GM18868 (cell line): ENCODE data around the gene TAOK1.

Experiments
- ATAC-seq: cut with Tn5 transposase; IDR thresholded peaks from one replicate; pipeline ENCODE4 v1.9.1; 2021; ENCODE audit warnings: mild to moderate bottlenecking, moderate library complexity; ENCODE audit not compliant: unreplicated experiment

TAOK1 gene

DNA sequence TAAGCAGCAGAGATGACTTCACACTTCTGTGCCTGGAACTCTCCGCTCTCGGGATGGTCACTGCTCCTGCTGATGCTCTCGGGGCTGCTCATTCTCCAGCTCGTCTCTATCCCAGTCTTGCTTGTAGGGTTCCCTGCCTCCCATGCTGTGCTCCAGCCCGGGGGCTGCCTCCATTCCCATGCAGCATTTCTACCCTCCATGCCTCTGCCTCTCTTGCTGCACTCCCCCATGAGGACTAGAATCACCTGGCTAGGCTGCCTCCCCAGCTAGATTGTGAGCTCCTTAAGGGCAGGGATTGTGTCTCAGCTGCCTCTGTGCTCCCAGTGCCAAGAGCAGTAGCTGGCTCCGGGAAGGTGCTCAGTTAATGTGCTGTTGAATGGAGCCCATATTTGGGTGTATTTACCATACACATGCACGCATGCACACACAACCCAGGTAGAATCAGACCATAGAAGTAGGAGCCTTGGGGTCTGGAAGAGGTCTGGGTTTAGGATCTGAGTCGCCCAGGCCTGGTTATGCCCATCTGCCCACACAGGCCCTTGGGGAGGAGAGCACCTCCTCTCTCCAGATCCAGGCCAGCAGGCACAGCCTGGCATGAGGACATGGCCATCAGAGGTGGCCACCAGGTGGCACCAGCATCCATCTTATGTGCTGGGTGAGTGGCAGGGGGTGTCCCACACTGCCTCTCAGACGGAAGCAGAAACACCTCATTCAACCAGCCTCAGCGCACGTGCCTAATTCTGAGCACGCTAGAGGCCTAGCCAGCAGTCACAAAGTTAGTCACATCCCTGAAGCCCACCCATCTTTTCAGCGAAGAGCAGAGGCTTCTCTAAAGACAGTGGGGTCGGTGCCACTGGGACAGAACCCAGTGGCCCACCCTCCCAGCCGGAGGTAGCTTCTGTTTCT lies 190.0 kb downstream of the TAOK1 start:
- ATAC-seq: peak; percentile 82

DNA sequence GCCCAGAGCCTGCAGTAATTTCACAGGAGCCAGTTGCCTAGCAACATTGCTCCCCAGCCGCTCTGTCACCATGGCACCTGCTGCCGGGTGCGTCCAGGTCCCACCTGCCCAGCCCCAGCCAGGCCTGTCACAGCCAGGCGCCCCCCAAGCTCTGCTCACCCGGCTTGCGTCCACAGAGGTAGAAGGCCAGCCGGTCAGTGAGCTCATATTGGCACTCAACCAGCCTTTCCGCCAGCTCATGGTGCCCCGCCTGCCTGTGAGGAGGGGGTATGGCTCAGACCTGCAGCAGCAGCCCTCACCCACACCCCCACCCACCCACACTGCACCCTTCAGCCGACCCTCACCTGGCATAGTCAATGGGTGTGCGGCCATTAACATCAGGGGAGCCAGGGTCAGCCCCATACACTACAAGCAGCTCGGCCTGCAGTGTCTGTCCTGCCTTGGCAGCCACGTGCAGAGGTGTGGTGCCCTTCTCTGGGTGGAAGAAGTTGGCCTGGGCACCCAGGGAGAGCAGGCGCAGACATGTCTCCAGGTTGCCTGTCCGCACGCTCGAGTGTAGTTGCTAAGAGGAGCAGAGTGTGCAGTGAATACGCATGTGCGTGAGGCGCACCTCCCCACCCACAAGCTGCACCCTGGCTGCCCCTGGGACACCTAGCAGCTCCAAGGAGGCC lies 191.6 kb downstream of the TAOK1 start:
- ATAC-seq: no peak

GRCh38 chr17:29582254-29582765 lies 192.1 kb downstream of the TAOK1 start:
- no peak for ATAC-seq

DNA sequence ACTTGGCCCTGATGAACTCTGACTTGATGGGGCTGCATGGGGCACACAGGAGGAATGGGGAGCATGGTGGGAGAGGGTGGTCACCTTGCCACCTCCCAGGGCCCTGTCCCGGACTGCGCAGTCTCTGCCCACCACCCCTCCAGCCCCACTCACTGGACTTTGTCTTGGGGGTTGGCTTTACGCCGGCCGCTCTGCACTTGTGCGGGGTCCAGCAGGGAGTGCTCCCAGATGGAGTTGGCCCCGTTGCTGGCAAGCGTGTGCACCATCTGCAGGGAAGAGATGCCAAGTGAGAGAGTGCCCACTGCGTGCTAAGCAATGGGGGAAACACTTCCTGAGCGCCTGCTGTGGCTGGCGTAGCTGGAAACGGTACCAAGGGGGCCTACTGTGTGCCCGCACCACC lies 192.6 kb downstream of the TAOK1 start:
- no peak for ATAC-seq

DNA sequence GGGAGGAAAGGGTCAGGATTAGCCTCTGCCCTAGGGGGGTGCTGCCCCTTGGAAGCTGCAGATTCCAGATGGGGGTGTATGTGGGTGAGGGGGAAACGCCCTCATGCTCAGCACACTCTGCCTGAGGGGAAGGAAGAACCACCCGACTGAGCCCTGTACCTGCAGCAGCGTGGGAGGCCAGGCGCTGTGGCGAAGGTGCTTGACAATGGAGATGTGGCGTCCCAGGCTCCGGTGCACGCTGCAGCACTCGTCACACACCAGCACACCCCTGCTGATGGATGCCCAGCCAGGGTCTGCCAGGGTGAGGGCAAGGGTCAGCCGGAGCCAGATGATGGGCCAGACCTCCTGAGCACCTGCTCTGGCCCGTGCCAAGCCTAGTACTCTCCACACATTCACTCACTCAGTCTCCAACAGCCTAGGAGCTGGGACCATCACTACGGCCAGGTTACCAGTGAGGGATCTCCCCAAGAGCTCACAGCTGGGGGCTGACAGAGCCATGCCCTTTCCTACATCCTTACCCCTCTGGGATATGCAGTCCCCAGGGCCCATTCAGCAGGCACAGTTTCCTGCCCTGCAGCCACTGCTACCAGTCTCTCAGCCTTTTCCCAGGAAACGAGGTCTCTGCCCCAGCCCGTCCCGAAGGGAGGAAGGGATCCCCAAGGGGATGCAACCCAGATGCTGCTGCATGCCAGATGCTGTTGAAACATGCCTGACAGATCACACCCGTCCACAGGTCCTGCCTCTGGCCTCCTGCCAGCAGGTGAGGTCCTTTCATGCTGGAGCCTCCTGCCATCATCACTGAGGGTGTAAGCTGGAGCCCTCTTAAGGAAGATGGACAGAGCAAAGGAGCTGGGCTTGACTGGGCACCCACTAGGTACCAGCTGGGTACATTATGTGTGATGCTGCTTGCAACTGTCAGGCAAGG lies 193.4 kb downstream of the TAOK1 start:
- ATAC-seq: no peak

DNA sequence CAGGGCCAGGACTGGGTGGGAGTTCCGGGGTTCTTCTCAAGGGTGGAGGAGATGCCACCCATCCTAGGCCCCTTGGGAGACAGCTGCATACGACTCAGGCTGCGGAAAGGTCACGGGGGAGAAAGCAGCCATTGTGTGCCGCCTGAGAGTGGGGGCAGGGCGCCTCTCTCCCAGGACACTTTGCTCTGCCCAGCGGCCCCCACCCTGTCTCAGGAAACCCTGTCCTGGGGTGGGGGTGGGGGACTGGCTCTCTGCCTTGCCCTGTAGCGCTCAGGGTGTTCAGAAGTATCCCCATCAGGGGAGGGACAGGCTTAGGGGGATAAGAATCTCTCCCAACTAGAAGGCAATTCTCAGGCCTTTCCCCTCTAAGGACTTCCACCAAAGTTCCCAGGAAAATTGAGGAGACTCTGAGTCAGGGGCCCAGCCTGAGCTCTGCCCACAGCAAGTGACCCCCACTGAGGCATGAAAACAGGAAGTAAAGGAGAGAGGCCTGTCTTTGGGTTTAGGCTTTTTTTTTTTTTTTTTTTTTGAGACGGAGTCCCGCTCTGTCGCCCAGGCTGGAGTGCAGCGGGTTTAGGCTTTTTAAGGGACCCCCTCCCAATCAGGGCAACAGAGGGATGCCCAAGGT lies 194.4 kb downstream of the TAOK1 start:
- ATAC-seq: no peak

GRCh38 chr17:29585080-29585751 lies 195.1 kb downstream of the TAOK1 start:
- ATAC-seq: no peak

- ATAC-seq: no peak
These were observed 196.7 kb downstream of the TAOK1 start for GRCh38 chr17:29586676-29587469.

DNA sequence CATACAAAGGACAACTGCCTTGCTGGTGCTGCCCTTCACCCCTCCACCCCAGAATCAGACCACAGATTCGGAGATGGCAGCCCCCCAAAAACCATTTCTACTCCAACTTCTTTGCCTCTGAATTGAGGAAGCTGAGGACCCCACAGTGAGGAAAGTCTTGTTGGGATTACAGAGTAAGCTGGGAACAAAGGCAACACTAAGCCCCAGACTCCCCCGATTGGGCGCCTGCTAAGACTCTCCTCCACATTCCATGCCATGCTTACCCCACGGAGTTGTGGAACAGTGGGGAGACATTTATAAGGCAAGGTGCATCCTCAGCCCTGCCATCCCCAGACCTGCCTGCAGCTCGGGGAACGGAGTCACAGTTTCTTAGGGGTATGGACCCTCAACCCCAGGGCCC lies 197.4 kb downstream of the TAOK1 start:
- ATAC-seq: no peak

DNA sequence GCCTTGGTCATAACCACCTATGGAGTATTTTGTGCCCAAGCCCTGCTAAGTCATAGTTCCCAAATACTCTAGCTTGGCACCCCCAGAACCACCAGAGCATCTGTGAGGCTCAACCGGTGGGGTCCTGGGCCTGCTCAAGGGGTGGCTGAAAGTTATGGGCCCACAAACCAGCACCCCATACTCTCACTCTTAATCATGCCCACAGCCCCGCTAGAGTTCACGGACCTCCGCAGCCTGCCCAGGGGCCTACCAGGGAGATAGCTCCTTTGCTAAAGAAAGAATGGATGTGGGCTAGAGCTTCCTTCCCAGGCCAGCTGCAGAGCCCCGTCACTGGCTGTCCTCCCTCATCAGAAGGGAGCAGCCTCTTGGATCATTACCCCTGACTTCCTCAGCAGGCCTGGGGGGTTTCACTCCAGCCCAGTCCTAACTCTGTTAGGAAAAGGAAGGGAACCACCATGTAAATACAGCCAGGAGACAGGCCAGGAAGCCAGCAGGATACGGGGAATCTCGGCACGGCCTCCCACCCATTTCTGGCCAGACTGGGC lies 197.9 kb downstream of the TAOK1 start:
- no peak for ATAC-seq

- peak; percentile 14 for ATAC-seq
These were observed 198.6 kb downstream of the TAOK1 start for GRCh38 chr17:29588562-29589411.

DNA sequence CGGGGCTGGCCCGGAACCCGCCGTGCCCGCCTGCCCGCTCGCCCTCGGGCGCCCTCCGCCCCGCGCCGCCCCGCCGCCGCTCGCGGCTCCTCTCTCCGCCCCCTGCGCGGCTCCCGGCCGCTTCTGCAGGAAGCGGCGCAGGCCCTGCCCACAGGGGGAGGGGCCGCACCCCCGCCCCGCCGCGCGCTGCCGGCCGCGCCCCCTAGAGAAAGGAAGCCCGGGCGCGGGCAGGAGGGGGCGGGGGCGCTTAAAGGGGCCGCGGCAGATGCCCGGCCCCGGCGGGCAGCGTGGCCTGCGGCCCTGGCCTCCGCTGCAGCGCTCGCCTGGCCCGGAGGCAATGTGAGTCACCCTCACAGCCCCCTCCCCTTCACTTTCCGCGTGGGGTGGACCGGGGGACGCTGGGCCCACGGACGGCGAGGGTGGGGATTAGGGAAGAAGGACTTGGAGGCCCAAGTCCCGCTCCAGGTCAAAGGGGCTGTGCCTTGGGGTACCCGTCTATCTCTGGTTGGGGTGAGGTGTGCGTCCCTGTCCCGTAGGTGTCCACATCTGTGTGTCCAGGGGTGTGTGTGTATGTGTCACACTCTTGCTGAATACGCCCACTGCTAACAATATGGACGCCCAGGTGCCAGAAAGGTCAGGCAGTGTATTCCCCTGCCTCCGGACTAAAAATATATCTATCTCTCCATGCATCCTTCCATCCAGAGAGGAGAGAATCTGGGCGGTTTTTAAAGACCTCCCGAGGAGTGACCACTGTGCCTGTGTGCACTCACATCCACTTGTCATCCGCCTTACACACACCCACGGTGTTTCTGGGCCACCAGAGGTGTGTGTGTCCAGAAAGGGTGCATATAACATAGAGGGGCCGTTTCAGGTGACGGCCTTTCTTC lies 199.6 kb downstream of the TAOK1 start, which contains the start of gene GIT1:
Gene GIT1 (minus strand): TSS at position 125 of the 887 bp plus-strand sequence. CDS start 270 bp downstream, outside the sequence.
- ATAC-seq: peak; percentile 62

GRCh38 chr17:29590411-29591145 lies 200.4 kb downstream of the TAOK1 start:
- ATAC-seq: no peak

- no peak for ATAC-seq
These were observed 201.1 kb downstream of the TAOK1 start for GRCh38 chr17:29591146-29591736.

DNA sequence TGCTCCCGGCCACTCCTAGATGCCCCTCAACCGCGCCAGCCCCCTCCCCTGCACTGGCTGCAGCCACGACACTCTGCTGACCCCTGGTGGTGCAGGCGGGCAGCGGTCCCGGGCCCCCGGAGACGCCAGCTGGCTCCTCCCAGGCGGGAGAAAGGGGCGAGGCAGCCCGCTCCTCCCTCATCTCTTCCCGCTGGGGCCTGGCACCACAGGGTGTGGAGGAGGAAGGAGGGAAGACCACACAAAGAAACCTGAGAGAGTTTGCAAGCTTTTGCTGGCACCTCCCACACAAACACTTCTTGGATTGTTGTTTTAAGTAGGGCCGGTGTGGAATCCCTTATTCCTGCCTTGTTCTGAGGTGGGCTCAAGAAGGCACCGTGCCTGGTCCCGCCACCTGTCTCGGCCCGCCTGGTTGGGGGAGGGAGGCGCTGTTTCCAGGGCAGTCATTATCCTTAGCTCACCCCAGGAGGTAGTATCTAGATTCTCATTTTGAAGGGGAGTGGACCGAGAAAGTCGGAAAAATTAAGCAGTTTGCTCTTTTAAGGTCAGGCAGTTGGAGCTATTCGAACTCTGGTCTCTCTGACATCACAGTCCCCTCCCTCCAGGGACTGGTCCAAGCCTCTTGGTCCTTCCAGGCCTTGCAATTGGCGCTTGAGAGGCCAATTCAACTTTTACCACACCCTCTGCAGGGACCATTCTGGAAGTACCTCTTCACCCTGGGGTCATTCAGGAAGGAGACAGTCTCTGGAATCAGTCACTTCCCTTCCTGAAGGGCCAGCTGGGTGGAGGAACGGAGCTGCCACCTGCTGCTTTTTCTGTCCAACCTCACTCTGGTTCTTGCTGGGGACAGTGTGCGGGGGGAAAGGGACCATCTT lies 201.8 kb downstream of the TAOK1 start:
- no peak for ATAC-seq
